ENCODE measurements around the gene OTX2. TPM values are rescaled to one million over a fixed set of nuclear protein-coding genes. Genes with fewer than 3 reads are reported as not detected.

The OTX2 gene
- total RNA-seq, 1 donor = not detected

DNA sequence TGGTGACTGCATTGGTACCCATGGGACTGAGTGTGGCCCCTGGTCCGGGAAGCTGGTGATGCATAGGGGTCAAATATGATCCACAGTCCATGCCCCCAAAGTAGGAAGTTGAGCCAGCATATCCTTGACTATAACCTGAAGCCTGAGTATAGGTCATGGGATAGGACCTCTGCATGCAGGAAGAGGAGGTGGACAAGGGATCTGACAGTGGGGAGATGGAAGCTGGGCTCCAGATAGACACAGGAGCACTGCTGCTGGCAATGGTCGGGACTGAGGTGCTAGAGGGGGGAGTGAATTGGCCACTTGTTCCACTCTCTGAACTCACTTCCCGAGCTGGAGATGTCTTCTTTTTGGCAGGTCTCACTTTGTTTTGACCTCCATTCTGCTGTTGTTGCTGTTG, 8.4 kb downstream of the OTX2 start:
- no peaks in the 10 kb centered on the region for H3K79me2 ChIP-seq (ENCODE audit: insufficient read depth, low read length)
- no peak for DNase-seq (ENCODE audit: insufficient read length, low spot score, missing footprints)
- H3K27ac ChIP-seq (ENCODE audit: low read depth, low read length) = no peak overlapping the region
- H3K36me3 ChIP-seq (ENCODE audit: insufficient read depth, low read length) = no peaks in the 10 kb centered on the region
- H4K20me1 ChIP-seq (ENCODE audit: insufficient read depth, low read length) = no peaks in the 10 kb centered on the region
- no peaks in the 10 kb centered on the region for H3K4me1 ChIP-seq (ENCODE audit: insufficient read depth, low read length)
- no peak overlapping the region for H3K4me2 ChIP-seq (ENCODE audit: insufficient read depth, low read length)
- H2AFZ ChIP-seq (ENCODE audit: low read length) = no peak overlapping the region
- H3K9me3 ChIP-seq (ENCODE audit: low read depth, low read length) = no peaks in the 10 kb centered on the region
- peaks cover 91% of the 10 kb centered on the region for H3K27me3 ChIP-seq (ENCODE audit: insufficient read depth, low read length)
- TF ChIP-seq, protein P1, sequence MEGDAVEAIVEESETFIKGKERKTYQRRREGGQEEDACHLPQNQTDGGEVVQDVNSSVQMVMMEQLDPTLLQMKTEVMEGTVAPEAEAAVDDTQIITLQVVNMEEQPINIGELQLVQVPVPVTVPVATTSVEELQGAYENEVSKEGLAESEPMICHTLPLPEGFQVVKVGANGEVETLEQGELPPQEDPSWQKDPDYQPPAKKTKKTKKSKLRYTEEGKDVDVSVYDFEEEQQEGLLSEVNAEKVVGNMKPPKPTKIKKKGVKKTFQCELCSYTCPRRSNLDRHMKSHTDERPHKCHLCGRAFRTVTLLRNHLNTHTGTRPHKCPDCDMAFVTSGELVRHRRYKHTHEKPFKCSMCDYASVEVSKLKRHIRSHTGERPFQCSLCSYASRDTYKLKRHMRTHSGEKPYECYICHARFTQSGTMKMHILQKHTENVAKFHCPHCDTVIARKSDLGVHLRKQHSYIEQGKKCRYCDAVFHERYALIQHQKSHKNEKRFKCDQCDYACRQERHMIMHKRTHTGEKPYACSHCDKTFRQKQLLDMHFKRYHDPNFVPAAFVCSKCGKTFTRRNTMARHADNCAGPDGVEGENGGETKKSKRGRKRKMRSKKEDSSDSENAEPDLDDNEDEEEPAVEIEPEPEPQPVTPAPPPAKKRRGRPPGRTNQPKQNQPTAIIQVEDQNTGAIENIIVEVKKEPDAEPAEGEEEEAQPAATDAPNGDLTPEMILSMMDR (IDR thresholded peaks at IDR 0.05; ENCODE audit: extremely low read depth, low read depth, low read length) = no peak
- H3K4me3 ChIP-seq (ENCODE audit: insufficient read depth, low read length) = no peak overlapping the region

- H3K79me2 ChIP-seq (ENCODE audit: insufficient read depth, low read length) = no peaks in the 10 kb centered on the region
- no peak overlapping the region for H3K27ac ChIP-seq (ENCODE audit: low read depth, low read length)
- TF ChIP-seq, protein P1 (IDR thresholded peaks at IDR 0.05; ENCODE audit: extremely low read depth, low read depth, low read length) = no peak
- no peak overlapping the region for H3K4me3 ChIP-seq (ENCODE audit: insufficient read depth, low read length)
- no peaks in the 10 kb centered on the region for H3K9me3 ChIP-seq (ENCODE audit: low read depth, low read length)
- H3K4me1 ChIP-seq (ENCODE audit: insufficient read depth, low read length) = no peaks in the 10 kb centered on the region
- H3K27me3 ChIP-seq (ENCODE audit: insufficient read depth, low read length) = peaks cover 93% of the 10 kb centered on the region
- no peak for DNase-seq (ENCODE audit: insufficient read length, low spot score, missing footprints)
- no peak overlapping the region for H3K4me2 ChIP-seq (ENCODE audit: insufficient read depth, low read length)
- no peaks in the 10 kb centered on the region for H3K36me3 ChIP-seq (ENCODE audit: insufficient read depth, low read length)
- H4K20me1 ChIP-seq (ENCODE audit: insufficient read depth, low read length) = no peaks in the 10 kb centered on the region
- H2AFZ ChIP-seq (ENCODE audit: low read length) = no peak overlapping the region
Measured at GRCh38 chr14:56799343-56799645, 11.0 kb downstream of the OTX2 start.

GRCh38 chr14:56798447-56799342, 11.6 kb downstream of the OTX2 start:
- Histone ChIP-seq H3K79me2 (ENCODE audit: insufficient read depth, low read length) (no peaks in the 10 kb centered on the region), H3K27ac (ENCODE audit: low read depth, low read length) (no peak overlapping the region), H3K27me3 (ENCODE audit: insufficient read depth, low read length) (peaks cover 91% of the 10 kb centered on the region), H4K20me1 (ENCODE audit: insufficient read depth, low read length) (no peaks in the 10 kb centered on the region), H3K4me1 (ENCODE audit: insufficient read depth, low read length) (no peaks in the 10 kb centered on the region), H3K36me3 (ENCODE audit: insufficient read depth, low read length) (no peaks in the 10 kb centered on the region), H2AFZ (ENCODE audit: low read length) (no peak overlapping the region), H3K4me3 (ENCODE audit: insufficient read depth, low read length) (no peak overlapping the region), H3K4me2 (ENCODE audit: insufficient read depth, low read length) (no peak overlapping the region), H3K9me3 (ENCODE audit: low read depth, low read length) (no peaks in the 10 kb centered on the region)
- no peak for DNase-seq (ENCODE audit: insufficient read length, low spot score, missing footprints)
- TF ChIP-seq, protein P1 (IDR thresholded peaks at IDR 0.05; ENCODE audit: extremely low read depth, low read depth, low read length) = no peak

DNA sequence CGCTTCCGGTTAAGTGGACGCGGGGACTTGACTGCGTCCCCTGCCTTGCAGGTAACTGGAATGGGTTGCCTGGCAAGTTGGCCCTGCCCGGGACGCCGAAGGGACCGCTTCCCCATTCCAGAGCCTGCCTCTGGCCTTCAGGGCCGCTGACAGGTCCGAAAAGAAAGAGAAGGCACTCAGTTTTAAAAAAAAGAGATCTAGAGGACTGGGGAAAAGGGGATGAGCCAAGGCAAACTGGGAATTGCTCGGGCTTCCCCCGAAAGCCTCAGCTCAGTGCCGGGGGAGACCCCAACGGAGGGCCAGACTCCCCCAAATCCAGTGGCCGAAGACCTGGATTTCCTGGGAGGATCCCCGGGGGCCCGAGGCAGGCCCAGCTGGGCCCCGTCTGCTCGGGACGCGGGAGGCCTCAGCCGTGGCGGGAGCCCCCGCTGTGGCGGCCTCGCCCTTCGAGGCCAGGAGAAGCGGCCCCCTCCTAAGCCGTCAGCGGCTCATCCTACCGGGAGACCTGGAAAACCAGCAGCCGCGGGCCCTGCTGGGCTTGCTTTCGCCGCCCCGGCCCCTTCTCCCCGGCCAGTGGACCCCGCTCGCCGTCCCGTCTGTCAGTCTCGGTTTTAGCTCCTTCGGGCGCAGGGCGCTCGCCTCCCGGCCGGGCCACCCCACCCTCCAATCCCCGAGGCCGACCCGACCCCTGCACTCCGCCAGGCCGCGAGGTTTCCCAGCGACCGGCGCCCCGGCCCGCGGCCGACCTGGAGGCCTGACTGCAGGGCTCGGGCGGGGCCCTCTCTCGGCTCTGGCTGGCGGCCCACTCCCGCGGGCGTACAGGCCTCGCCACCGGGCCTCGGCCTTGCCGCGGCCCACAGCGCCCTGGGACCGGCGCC, 12.5 kb downstream of the OTX2 start:
- Histone ChIP-seq H3K27me3 (ENCODE audit: insufficient read depth, low read length) (peaks cover 82% of the 10 kb centered on the region), H2AFZ (ENCODE audit: low read length) (no peak overlapping the region), H3K4me1 (ENCODE audit: insufficient read depth, low read length) (no peaks in the 10 kb centered on the region), H3K36me3 (ENCODE audit: insufficient read depth, low read length) (no peaks in the 10 kb centered on the region), H3K4me3 (ENCODE audit: insufficient read depth, low read length) (no peak overlapping the region), H3K79me2 (ENCODE audit: insufficient read depth, low read length) (no peaks in the 10 kb centered on the region), H4K20me1 (ENCODE audit: insufficient read depth, low read length) (no peaks in the 10 kb centered on the region), H3K27ac (ENCODE audit: low read depth, low read length) (no peak overlapping the region), H3K9me3 (ENCODE audit: low read depth, low read length) (no peaks in the 10 kb centered on the region), H3K4me2 (ENCODE audit: insufficient read depth, low read length) (no peak overlapping the region)
- no peak for DNase-seq (ENCODE audit: insufficient read length, low spot score, missing footprints)
- TF ChIP-seq, protein P1 (IDR thresholded peaks at IDR 0.05; ENCODE audit: extremely low read depth, low read depth, low read length) = no peak
